GM23338 (cell line): ENCODE results near the gene KHSRP. TPM values are rescaled to one million over a fixed set of nuclear protein-coding genes. Genes with fewer than 3 reads are reported as not detected.

Source experiments
- ATAC-seq: fragments of 200-7000 bp; cut with Tn5 transposase; 3 replicates; pipeline ENCODE4 v1.9.1; 2020
- DNase-seq: peaks from one replicate; pipeline ENCODE4 v3.0.0-alpha.2; 2015; ENCODE audit warnings: low spot score
- H2AFZ ChIP-seq: fragments of 200-600 bp; sonication (generic); 2 replicates; pipeline ENCODE4 v1.8.0; 2016; ENCODE audit warnings: antibody characterized with exemption, mild to moderate bottlenecking, moderate library complexity
- H3F3A ChIP-seq: fragments of 200-600 bp; sonication (generic); replicated peaks from 2 replicates; pipeline ENCODE4 v1.8.0; 2017; ENCODE audit warnings: antibody characterized with exemption, mixed run types, low read depth
- H3K27ac ChIP-seq: fragments of 200-600 bp; sonication (generic); 2 replicates; pipeline ENCODE4 v1.6.1; 2016; ENCODE audit warnings: low read depth
- H3K27me3 ChIP-seq: fragments of 200-600 bp; sonication (generic); 2 replicates; pipeline ENCODE4 v1.8.0; 2016; ENCODE audit warnings: mild to moderate bottlenecking, mixed run types, moderate library complexity; ENCODE audit not compliant: insufficient read depth
- H3K36me3 ChIP-seq: fragments of 200-600 bp; sonication (generic); 2 replicates; pipeline ENCODE4 v1.8.0; 2016; ENCODE audit warnings: mild to moderate bottlenecking; ENCODE audit not compliant: insufficient read depth
- H3K4me1 ChIP-seq: fragments of 200-600 bp; sonication (generic); 2 replicates; pipeline ENCODE4 v1.8.0; 2016; ENCODE audit warnings: mild to moderate bottlenecking, moderate library complexity; ENCODE audit not compliant: insufficient read depth
- H3K4me2 ChIP-seq: fragments of 200-600 bp; sonication (generic); 2 replicates; pipeline ENCODE4 v1.7.1; 2017; ENCODE audit warnings: mixed run types
- H3K4me3 ChIP-seq: fragments of 200-600 bp; sonication (generic); 2 replicates; pipeline ENCODE4 v1.6.1; 2016; ENCODE audit warnings: mixed run types
- H3K79me2 ChIP-seq: fragments of 200-600 bp; sonication (generic); replicated peaks from 2 replicates; pipeline ENCODE4 v1.8.0; 2017; ENCODE audit warnings: mild to moderate bottlenecking; ENCODE audit not compliant: insufficient read depth
- H3K9me2 ChIP-seq: fragments of 200-600 bp; sonication (generic); 2 replicates; pipeline ENCODE4 v1.8.0; 2017; ENCODE audit not compliant: insufficient read depth
- H4K20me1 ChIP-seq: fragments of 200-600 bp; sonication (generic); replicated peaks from 2 replicates; pipeline ENCODE4 v1.8.0; 2017; ENCODE audit warnings: mild to moderate bottlenecking; ENCODE audit not compliant: insufficient read depth
- H3K27ac Mint-ChIP-seq: 2 replicates; pipeline ENCODE4 v1.8.0; 2020; ENCODE audit warnings: inconsistent platforms, mild to moderate bottlenecking, moderate library complexity, mixed read lengths
- H3K27me3 Mint-ChIP-seq: 3 replicates; pipeline ENCODE4 v1.8.0; 2022; ENCODE audit warnings: low read depth, mild to moderate bottlenecking, moderate library complexity, mixed read lengths, inconsistent platforms; ENCODE audit not compliant: insufficient read depth, poor library complexity
- H3K36me3 Mint-ChIP-seq: 3 replicates; pipeline ENCODE4 v1.8.0; 2021; ENCODE audit warnings: low read depth, mild to moderate bottlenecking, inconsistent platforms, moderate library complexity, mixed read lengths
- H3K4me1 Mint-ChIP-seq: 3 replicates; pipeline ENCODE4 v1.8.0; 2020; ENCODE audit warnings: mild to moderate bottlenecking, inconsistent platforms, mixed read lengths
- H3K4me3 Mint-ChIP-seq: 3 replicates; pipeline ENCODE4 v1.8.0; 2021; ENCODE audit warnings: moderate library complexity, mild to moderate bottlenecking, inconsistent platforms, mixed read lengths
- H3K9me3 Mint-ChIP-seq: 3 replicates; pipeline ENCODE4 v1.8.0; 2020; ENCODE audit warnings: moderate library complexity, mild to moderate bottlenecking, inconsistent platforms, mixed read lengths
- CREB1 ChIP-seq: fragments of 250-450 bp; sonication (Bioruptor Pico); IDR thresholded peaks from 2 replicates; pipeline ENCODE4 v1.5.0; 2020; ENCODE audit warnings: low read depth, mild to moderate bottlenecking, moderate library complexity
- EZH2 ChIP-seq: fragments of 200-600 bp; sonication (generic); IDR thresholded peaks from one replicate; pipeline ENCODE4 v1.8.0; 2017; ENCODE audit warnings: antibody characterized with exemption, mild to moderate bottlenecking, low read depth; ENCODE audit not compliant: unreplicated experiment
- EZH2phosphoT487 ChIP-seq: fragments of 200-600 bp; sonication (generic); IDR thresholded peaks from one replicate; pipeline ENCODE4 v1.8.1; 2018; ENCODE audit warnings: antibody characterized with exemption; ENCODE audit not compliant: unreplicated experiment
- JUNB ChIP-seq: IDR thresholded peaks from one replicate; pipeline ENCODE4 v1.6.1; 2016; ENCODE audit warnings: antibody characterized with exemption; ENCODE audit not compliant: unreplicated experiment
- NANOG ChIP-seq: IDR thresholded peaks from 2 replicates; pipeline ENCODE4 v1.6.1; 2016; ENCODE audit warnings: antibody characterized with exemption, borderline replicate concordance
- POLR2AphosphoS5 ChIP-seq: IDR thresholded peaks from 2 replicates; pipeline ENCODE4 v1.6.1; 2016; ENCODE audit warnings: antibody characterized with exemption, low read depth
- ZNF114 ChIP-seq: fragments of 250-450 bp; sonication (Bioruptor Pico); IDR thresholded peaks from 2 replicates; pipeline ENCODE4 v1.5.0; 2020; ENCODE audit warnings: mild to moderate bottlenecking, moderate library complexity
- ZNF331 ChIP-seq: fragments of 250-450 bp; sonication (Bioruptor Pico); IDR thresholded peaks from 2 replicates; pipeline ENCODE4 v1.5.0; 2020; ENCODE audit warnings: low read depth, mild to moderate bottlenecking, moderate library complexity
- polyA plus RNA-seq: library from polyadenylated mRNA; unstranded; fragments of >200 nt; fragmentation: Nextera tagmentation; extraction: Ambion mirVana; gene quantifications from 2 replicates; pipeline ENCODE4 v1.2.1, GENCODE V29; 2016
- total RNA-seq: library from RNA; depleted of rRNA; stranded (reverse); fragments of >200 nt; shearing (Covaris generic); gene quantifications from 2 replicates; pipeline ENCODE4 v1.2.3, GENCODE V29; 2014
- TF ChIP-seq, protein P1 (sequence below), 2 experiments: fragments of 200-600 bp in 1 of 2; sonication (generic) in 1 of 2; conservative IDR thresholded peaks; 2 replicates each; pipeline versions ENCODE4 v1.5.1 to v1.6.1; 2016 to 2017; ENCODE audit warnings: antibody characterized with exemption in 2 of 2, low read depth in 2 of 2, mild to moderate bottlenecking in 2 of 2, moderate library complexity in 1 of 2
- TF ChIP-seq, protein P2 (sequence below): IDR thresholded peaks from one replicate; pipeline ENCODE4 v1.6.1; 2018; ENCODE audit warnings: antibody characterized with exemption; ENCODE audit not compliant: unreplicated experiment
- TF ChIP-seq, protein P3 (sequence below): fragments of 250-450 bp; sonication (Bioruptor Pico); IDR thresholded peaks from 2 replicates; pipeline ENCODE4 v1.5.0; 2020; ENCODE audit warnings: mild to moderate bottlenecking, moderate library complexity
- TF ChIP-seq, protein P4 (sequence below): IDR thresholded peaks from 2 replicates; pipeline ENCODE4 v1.6.1; 2016; ENCODE audit warnings: antibody characterized with exemption

The KHSRP gene
- total and polyA plus RNA-seq, 2 experiments from 2014 or later, result 129 to 359 TPM

DNA sequence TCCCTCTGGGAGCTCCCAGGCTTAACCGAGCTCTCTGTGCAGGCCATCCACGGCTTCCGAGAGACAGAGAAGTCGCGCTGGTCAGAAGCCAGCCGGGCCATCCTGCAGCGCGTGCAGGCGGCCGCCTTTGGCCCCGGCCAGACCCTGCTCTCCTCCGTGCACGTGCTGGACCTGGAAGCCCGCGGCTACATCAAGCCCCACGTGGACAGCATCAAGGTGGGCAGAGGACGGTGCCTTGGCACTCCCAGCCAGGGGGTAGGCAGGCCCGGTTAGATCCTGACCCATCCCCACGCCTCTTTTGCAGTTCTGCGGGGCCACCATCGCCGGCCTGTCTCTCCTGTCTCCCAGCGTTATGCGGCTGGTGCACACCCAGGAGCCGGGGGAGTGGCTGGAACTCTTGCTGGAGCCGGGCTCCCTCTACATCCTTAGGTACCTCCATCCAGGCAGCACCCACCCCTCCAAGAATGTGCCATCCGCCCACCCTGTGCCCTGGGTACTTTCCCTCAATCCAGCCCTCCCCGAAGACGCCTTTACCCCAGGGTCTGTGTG lies 50.4 kb downstream of the KHSRP start:
- H3K36me3 Mint-ChIP-seq, result peaks cover 18% of the 10 kb centered on the region
- no peak overlapping the region for H2AFZ ChIP-seq
- H3K27ac Mint-ChIP-seq, result no peak overlapping the region

More for the DNA sequence above, 50.4 kb downstream of the KHSRP start:
- Mint-ChIP-seq H3K4me3 (peak overlapping the region; percentile 84), H3K4me1 (peaks cover 22% of the 10 kb centered on the region), H3K27me3 (peaks cover 9% of the 10 kb centered on the region), H3K9me3 (peaks cover 5% of the 10 kb centered on the region; the same call in 1 of the 3 replicates)
- H3F3A ChIP-seq, result 0 out of 2 replicates have a peak, but pooled peaks cover 4% of the 10 kb centered on the region
- ATAC-seq, result no peak
- peaks cover 3% of the 10 kb centered on the region; the same call in 1 of the 2 replicates for H3K36me3 ChIP-seq
- no peak for DNase-seq
- no peaks in the 10 kb centered on the region for H3K27me3 ChIP-seq
- peaks cover 7% of the 10 kb centered on the region; the same call in 1 of the 2 replicates for H3K4me1 ChIP-seq
- H3K4me2 ChIP-seq, result peak overlapping the region; percentile 71
- no peaks in the 10 kb centered on the region for H3K79me2 ChIP-seq
- H3K27ac ChIP-seq, result peak overlapping the region; percentile 53
- TF ChIP-seq NANOG (no peak), ZNF331 (CRISPR knock-in tag) (no peak), JUNB (no peak), EZH2 (no peak), POLR2AphosphoS5 (no peak; the same call in 1 of the 2 replicates), ZNF114 (CRISPR knock-in tag) (no peak), CREB1 (no peak), EZH2phosphoT487 (no peak)
- TF ChIP-seq, protein P1, sequence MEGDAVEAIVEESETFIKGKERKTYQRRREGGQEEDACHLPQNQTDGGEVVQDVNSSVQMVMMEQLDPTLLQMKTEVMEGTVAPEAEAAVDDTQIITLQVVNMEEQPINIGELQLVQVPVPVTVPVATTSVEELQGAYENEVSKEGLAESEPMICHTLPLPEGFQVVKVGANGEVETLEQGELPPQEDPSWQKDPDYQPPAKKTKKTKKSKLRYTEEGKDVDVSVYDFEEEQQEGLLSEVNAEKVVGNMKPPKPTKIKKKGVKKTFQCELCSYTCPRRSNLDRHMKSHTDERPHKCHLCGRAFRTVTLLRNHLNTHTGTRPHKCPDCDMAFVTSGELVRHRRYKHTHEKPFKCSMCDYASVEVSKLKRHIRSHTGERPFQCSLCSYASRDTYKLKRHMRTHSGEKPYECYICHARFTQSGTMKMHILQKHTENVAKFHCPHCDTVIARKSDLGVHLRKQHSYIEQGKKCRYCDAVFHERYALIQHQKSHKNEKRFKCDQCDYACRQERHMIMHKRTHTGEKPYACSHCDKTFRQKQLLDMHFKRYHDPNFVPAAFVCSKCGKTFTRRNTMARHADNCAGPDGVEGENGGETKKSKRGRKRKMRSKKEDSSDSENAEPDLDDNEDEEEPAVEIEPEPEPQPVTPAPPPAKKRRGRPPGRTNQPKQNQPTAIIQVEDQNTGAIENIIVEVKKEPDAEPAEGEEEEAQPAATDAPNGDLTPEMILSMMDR (conservative IDR thresholded peaks at IDR 0.05; ENCODE audit: low read depth in 2 of 2), result no peak
- TF ChIP-seq, protein P2, sequence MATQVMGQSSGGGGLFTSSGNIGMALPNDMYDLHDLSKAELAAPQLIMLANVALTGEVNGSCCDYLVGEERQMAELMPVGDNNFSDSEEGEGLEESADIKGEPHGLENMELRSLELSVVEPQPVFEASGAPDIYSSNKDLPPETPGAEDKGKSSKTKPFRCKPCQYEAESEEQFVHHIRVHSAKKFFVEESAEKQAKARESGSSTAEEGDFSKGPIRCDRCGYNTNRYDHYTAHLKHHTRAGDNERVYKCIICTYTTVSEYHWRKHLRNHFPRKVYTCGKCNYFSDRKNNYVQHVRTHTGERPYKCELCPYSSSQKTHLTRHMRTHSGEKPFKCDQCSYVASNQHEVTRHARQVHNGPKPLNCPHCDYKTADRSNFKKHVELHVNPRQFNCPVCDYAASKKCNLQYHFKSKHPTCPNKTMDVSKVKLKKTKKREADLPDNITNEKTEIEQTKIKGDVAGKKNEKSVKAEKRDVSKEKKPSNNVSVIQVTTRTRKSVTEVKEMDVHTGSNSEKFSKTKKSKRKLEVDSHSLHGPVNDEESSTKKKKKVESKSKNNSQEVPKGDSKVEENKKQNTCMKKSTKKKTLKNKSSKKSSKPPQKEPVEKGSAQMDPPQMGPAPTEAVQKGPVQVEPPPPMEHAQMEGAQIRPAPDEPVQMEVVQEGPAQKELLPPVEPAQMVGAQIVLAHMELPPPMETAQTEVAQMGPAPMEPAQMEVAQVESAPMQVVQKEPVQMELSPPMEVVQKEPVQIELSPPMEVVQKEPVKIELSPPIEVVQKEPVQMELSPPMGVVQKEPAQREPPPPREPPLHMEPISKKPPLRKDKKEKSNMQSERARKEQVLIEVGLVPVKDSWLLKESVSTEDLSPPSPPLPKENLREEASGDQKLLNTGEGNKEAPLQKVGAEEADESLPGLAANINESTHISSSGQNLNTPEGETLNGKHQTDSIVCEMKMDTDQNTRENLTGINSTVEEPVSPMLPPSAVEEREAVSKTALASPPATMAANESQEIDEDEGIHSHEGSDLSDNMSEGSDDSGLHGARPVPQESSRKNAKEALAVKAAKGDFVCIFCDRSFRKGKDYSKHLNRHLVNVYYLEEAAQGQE, result no peak
- TF ChIP-seq, protein P3, sequence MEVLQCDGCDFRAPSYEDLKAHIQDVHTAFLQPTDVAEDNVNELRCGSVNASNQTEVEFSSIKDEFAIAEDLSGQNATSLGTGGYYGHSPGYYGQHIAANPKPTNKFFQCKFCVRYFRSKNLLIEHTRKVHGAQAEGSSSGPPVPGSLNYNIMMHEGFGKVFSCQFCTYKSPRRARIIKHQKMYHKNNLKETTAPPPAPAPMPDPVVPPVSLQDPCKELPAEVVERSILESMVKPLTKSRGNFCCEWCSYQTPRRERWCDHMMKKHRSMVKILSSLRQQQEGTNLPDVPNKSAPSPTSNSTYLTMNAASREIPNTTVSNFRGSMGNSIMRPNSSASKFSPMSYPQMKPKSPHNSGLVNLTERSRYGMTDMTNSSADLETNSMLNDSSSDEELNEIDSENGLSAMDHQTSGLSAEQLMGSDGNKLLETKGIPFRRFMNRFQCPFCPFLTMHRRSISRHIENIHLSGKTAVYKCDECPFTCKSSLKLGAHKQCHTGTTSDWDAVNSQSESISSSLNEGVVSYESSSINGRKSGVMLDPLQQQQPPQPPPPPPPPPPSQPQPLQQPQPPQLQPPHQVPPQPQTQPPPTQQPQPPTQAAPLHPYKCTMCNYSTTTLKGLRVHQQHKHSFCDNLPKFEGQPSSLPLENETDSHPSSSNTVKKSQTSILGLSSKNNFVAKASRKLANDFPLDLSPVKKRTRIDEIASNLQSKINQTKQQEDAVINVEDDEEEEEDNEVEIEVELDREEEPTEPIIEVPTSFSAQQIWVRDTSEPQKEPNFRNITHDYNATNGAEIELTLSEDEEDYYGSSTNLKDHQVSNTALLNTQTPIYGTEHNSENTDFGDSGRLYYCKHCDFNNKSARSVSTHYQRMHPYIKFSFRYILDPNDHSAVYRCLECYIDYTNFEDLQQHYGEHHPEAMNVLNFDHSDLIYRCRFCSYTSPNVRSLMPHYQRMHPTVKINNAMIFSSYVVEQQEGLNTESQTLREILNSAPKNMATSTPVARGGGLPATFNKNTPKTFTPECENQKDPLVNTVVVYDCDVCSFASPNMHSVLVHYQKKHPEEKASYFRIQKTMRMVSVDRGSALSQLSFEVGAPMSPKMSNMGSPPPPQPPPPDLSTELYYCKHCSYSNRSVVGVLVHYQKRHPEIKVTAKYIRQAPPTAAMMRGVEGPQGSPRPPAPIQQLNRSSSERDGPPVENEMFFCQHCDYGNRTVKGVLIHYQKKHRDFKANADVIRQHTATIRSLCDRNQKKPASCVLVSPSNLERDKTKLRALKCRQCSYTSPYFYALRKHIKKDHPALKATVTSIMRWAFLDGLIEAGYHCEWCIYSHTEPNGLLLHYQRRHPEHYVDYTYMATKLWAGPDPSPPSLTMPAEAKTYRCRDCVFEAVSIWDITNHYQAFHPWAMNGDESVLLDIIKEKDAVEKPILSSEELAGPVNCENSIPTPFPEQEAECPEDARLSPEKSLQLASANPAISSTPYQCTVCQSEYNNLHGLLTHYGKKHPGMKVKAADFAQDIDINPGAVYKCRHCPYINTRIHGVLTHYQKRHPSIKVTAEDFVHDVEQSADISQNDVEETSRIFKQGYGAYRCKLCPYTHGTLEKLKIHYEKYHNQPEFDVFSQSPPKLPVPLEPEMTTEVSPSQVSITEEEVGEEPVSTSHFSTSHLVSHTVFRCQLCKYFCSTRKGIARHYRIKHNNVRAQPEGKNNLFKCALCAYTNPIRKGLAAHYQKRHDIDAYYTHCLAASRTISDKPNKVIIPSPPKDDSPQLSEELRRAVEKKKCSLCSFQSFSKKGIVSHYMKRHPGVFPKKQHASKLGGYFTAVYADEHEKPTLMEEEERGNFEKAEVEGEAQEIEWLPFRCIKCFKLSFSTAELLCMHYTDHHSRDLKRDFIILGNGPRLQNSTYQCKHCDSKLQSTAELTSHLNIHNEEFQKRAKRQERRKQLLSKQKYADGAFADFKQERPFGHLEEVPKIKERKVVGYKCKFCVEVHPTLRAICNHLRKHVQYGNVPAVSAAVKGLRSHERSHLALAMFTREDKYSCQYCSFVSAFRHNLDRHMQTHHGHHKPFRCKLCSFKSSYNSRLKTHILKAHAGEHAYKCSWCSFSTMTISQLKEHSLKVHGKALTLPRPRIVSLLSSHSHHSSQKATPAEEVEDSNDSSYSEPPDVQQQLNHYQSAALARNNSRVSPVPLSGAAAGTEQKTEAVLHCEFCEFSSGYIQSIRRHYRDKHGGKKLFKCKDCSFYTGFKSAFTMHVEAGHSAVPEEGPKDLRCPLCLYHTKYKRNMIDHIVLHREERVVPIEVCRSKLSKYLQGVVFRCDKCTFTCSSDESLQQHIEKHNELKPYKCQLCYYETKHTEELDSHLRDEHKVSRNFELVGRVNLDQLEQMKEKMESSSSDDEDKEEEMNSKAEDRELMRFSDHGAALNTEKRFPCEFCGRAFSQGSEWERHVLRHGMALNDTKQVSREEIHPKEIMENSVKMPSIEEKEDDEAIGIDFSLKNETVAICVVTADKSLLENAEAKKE (CRISPR knock-in tag), result no peak
- TF ChIP-seq, protein P4, sequence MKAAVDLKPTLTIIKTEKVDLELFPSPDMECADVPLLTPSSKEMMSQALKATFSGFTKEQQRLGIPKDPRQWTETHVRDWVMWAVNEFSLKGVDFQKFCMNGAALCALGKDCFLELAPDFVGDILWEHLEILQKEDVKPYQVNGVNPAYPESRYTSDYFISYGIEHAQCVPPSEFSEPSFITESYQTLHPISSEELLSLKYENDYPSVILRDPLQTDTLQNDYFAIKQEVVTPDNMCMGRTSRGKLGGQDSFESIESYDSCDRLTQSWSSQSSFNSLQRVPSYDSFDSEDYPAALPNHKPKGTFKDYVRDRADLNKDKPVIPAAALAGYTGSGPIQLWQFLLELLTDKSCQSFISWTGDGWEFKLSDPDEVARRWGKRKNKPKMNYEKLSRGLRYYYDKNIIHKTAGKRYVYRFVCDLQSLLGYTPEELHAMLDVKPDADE, result no peak
- 0 out of 2 replicates have a peak, but pooled peaks cover 3% of the 10 kb centered on the region for H4K20me1 ChIP-seq
- H3K9me2 ChIP-seq, result no peaks in the 10 kb centered on the region
- H3K4me3 ChIP-seq, result peak overlapping the region; percentile 49
